NCI-H510A treated with DMSO at 0.1 percent for 48 hours (cell line): ENCODE data around the gene SOX8.
"Not testable (repeated sequence)": the region's sequence is repeated elsewhere in the genome, so short reads cannot be mapped to it uniquely, and the experiment has no call there.

Experiments used
- DNase-seq: peaks from one replicate; lab custom pipeline; 2025; lab: John Stamatoyannopoulos, UW

The SOX8 gene

GRCh38 chr16:1009358-1010150 lies 28.0 kb downstream of the SOX8 start:
- DNase-seq: no peak

- no peak for DNase-seq
Measured at GRCh38 chr16:1010251-1010650, 28.7 kb downstream of the SOX8 start.

- no peak for DNase-seq
Measured at GRCh38 chr16:1010815-1011214, 29.2 kb downstream of the SOX8 start.

GRCh38 chr16:1011316-1012082 lies 29.9 kb downstream of the SOX8 start:
- no peak for DNase-seq

GRCh38 chr16:1012135-1012534 lies 30.6 kb downstream of the SOX8 start:
- DNase-seq: no peak

GRCh38 chr16:1012722-1013592 lies 31.4 kb downstream of the SOX8 start:
- DNase-seq: no peak

- DNase-seq: no peak
Measured at GRCh38 chr16:1013593-1013900, 32.0 kb downstream of the SOX8 start.

GRCh38 chr16:1014221-1014620 lies 32.7 kb downstream of the SOX8 start:
- DNase-seq: no peak

GRCh38 chr16:1014771-1015495 lies 33.4 kb downstream of the SOX8 start:
- DNase-seq: no peak

GRCh38 chr16:1018447-1019198 lies 37.1 kb downstream of the SOX8 start:
- DNase-seq: no peak

- no peak for DNase-seq
Measured at GRCh38 chr16:1019231-1020090, 37.9 kb downstream of the SOX8 start.

- no peak for DNase-seq
Measured at GRCh38 chr16:1020091-1020399, 38.5 kb downstream of the SOX8 start.

- no peak for DNase-seq
Measured at GRCh38 chr16:1020591-1020990, 39.0 kb downstream of the SOX8 start.

GRCh38 chr16:1021553-1022160 lies 40.1 kb downstream of the SOX8 start:
- no peak for DNase-seq

GRCh38 chr16:1022466-1022865 lies 40.9 kb downstream of the SOX8 start:
- no peak for DNase-seq

GRCh38 chr16:1024138-1024537 lies 42.6 kb downstream of the SOX8 start:
- DNase-seq: no peak

- not testable (repeated sequence) for DNase-seq
Measured at GRCh38 chr16:1025183-1025809, 43.7 kb downstream of the SOX8 start.

- no peak for DNase-seq
Measured at GRCh38 chr16:1026057-1026783, 44.6 kb downstream of the SOX8 start.
